Erythroblast (primary cell): Measurements from ENCODE around the gene TRIM29.

ENCODE experiments used
- GATA1 ChIP-seq: IDR thresholded peaks from 2 replicates; pipeline ENCODE4 v1.6.1; 2011; ENCODE audit warnings: low read depth, mild to moderate bottlenecking, control low read depth, low read length, moderate library complexity
- POLR2A ChIP-seq: IDR thresholded peaks from 2 replicates; pipeline ENCODE4 v1.6.1; 2011; ENCODE audit warnings: mild to moderate bottlenecking, low read length

DNA sequence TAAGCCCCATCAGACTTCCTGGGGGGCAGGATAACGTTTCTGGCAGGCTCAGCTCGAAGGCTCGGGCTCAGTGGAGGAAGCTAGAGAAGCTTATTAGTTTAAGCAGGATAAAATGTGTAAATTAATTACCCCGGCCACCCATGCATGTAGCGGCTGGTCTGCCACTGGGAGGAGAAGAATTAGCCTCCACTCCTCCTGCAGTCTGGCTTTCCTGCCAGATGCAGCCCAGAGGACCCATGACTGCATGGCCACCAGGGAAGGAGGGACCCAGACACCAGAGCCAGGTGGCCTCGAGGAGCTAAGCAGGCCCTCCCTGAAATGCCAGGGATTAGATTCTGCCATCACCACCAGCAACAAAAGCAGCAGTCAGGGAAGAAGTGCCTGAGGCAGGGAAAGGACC, 32.3 kb downstream of the TRIM29 start:
- TF ChIP-seq POLR2A (no peak), GATA1 (no peak)
